ENCODE measurements around the gene NOB1. TPM values are rescaled to one million over a fixed set of nuclear protein-coding genes. Genes with fewer than 3 reads are reported as not detected.

Gene NOB1
- total RNA-seq, 1 experiment from 2014 or later, result 134 TPM

DNA sequence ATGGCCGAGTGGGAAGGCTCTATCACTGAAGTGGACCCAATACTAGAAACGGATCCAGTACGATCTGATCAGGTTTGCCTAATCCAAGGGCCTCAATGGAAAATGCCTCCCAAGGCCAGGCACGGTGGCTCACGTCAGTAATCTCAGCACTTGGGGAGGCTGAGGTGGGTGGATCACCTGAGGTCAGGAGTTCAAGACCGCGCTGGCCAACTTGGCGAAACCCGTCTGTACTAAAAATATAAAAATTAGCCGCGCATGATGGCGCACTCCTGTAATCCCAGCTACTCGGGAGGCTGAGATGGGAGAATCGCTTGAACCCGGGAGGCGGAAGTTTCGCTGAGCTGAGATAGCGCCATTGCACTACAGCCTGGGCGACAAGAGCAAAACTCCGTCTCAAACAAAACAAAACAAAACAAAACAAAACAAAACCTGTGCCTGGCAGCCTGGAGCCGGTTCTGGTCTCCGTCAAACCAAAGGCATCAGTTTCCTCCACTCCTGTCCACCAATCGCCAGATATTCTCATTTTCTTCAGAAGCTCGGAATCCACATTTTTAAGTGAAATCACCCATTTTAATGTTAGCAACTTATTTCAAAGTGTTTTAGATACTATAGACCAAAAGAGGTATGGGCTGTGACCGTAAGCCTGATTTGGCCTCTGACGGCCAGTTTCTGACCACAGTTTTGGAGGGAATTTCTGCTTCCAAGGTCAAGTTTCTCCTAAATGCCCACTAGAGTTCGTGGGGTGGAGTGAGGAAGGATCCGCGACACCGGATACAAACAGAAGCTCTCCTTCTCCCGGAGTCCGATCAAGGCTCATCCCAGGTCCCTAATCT is 29.0 kb downstream of the NOB1 start:
- in situ Hi-C loops (cut with HindIII; ENCODE audit: low sequenced_read_pairs), result no loop called here
- DNase-seq (ENCODE audit: low spot score), result no peak

DNA sequence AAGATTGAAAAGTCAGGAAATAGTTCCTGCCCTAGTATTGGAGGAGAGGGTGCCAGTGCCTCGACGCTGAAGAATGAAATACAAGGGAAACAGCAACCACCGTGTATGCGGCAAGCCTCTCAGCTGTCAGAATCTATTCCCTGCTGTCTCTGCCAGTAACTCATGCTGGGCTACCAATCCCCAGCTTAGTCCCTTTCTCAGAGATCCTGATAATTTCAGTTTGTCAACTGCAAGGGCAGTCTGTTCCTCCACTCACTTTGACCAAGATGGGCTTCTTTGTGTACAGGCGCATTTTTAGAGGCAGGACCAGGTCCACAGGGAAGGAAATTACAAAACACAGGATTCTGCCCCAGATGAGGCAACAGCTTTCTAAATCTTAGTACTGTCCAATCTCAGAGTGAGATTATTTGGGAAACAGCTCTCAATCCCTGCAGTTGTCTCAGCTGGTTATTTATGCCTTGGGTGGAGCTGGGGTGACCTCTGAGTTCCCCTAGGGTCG is 29.7 kb downstream of the NOB1 start:
- DNase-seq (ENCODE audit: low spot score), result peak; percentile 34
- in situ Hi-C loops (cut with HindIII; ENCODE audit: low sequenced_read_pairs), result no loop called here

GRCh38 chr16:69724414-69724873 is 30.3 kb downstream of the NOB1 start:
- no peak for DNase-seq (ENCODE audit: low spot score)
- in situ Hi-C loops (cut with HindIII; ENCODE audit: low sequenced_read_pairs), result no loop called here

DNA sequence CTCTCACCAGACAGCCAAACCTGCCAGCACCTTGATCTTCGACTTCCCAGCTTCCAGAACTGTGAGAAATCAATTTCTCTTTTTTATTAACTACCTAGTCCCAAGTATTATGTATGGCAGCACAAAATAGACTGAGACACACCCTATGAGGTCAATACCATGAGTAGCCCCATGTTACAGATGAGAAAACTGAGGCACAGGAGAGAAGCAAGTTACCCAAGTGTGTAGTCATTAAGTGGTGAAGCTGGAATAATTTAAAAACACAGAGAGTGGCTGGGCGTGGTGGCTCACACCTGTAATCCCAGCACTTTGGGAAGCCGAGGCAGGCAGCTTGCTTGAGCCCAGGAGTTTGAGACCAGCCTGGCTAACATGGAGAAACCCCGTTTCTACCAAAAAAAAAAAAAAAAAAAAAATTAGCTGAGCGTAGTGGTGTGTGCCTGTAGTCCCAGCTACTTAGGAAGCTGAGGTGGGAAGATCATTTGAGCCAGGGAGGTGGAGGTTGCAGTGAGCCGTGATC is 33.2 kb downstream of the NOB1 start:
- DNase-seq (ENCODE audit: low spot score), result no peak

GRCh38 chr16:69720822-69721430 is 33.8 kb downstream of the NOB1 start:
- in situ Hi-C loops (cut with HindIII; ENCODE audit: low sequenced_read_pairs), result no loop called here
- no peak for DNase-seq (ENCODE audit: low spot score)

More for the DNA sequence above, 33.2 kb downstream of the NOB1 start:
- in situ Hi-C loops (cut with HindIII; ENCODE audit: low sequenced_read_pairs), result no loop called here

DNA sequence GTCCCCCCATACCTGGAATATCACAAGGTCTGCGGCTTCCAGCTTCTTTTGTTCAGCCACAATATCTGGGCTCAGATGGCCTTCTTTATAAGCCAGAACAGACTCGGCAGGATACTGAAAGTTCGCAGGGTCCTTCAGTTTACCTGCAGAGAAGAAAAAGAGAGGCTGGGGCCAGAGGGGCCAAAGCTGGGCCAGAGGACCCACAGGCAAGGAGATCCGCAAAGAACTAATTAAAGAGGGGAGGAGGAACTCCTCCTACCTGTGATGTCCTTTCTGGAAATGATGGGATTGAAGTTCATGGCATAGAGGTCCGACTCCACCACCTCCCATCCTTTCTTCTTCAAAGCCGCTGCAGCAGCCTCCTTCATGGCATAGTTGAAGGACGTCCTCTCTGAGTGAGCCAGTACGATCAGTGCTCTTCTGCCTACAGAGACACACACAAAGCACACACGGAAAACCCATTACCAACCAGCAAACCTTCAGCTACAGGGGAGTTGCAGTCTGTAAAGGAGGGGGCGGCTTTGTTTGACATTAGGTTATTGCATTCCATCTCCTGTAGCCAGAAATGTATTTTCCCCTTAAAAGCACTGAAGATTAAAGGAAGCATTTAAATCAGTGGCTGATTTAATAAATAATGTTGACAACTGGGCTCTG is 36.5 kb downstream of the NOB1 start:
- DNase-seq (ENCODE audit: low spot score), result no peak
- in situ Hi-C loops (cut with HindIII; ENCODE audit: low sequenced_read_pairs), result no loop called here

GRCh38 chr16:69717066-69717465 is 37.7 kb downstream of the NOB1 start:
- DNase-seq (ENCODE audit: low spot score), result no peak
- in situ Hi-C loops (cut with HindIII; ENCODE audit: low sequenced_read_pairs), result no loop called here

DNA sequence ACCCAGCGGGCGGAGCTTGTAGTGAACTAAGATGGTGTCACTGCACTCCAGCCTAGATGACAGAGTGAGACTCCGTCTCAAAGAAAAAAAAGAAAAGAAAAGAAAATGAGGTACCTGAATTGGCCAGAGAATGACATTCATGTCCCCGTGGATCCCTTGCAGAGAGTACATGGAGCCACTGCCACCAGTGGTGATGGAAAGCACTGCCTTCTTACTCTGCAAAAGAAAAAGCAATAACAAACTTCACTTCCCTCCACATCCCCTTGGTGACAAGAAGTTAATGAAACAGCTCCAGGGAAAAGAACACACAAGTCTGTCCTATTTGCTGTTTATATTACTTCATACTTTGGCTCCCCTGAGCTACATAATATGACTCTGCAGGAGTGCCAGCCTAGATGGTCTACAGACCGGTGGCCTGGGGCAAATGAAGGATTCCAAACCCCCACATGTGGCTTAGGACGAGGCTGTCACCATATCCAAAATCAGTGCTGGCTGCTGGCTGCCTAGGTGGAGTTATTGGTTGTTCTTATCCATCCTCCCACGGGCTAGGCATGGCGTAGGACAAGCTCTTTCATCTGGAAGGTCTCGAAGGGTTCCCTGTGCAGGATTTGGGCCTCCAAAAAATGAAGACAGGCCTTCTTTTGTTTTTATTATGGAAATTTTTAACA is 41.7 kb downstream of the NOB1 start:
- in situ Hi-C loops (cut with HindIII; ENCODE audit: low sequenced_read_pairs), result no loop called here
- no peak for DNase-seq (ENCODE audit: low spot score)

DNA sequence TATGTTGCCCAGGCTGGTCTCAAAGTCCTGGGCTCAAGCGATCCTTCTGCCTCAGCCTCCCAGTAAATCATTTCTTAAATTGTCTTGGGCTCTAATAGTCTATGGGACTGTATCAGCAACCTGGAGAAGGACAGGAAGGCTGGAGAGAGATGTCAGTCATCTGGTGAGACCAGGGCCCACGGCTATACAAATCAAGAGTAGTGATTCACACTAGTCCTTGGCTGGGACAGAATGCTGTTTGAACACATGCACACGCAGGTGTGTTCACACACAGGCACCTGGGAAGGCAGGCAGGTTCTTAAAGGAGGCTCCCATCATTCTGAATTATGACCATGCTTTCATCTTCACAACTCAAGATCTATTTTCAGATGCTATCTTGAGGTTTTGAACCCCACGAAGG is 42.4 kb downstream of the NOB1 start:
- in situ Hi-C loops (cut with HindIII; ENCODE audit: low sequenced_read_pairs), result no loop called here
- DNase-seq (ENCODE audit: low spot score), result no peak

DNA sequence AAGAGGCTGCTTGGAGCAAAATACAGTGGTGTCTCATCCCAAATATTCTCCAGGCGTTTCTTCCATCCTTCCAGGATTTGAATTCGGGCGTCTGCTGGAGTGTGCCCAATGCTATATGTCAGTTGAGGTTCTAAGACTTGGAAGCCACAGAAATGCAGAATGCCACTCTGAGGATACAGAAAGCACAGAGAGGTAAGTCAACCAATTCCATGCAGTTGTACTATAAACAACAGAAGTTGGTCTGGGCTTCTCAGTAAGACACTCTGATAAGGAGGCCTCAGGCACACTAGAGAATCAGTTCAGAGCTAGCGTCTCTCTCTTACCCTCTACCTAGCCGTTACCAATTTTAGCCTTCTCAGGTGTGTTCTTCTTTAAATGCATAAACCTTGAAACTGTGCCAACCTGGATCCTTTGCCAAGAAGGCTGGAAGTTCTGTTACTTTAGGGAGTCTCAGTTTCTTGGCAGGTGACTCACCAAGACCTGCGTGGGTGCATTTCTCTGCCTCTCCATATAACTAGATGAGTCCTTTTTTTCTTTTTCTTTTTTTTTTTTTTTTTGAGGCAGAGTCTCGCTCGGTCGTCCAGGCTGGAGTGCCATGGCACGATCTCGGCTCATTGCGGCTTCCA is 43.5 kb downstream of the NOB1 start:
- in situ Hi-C loops (cut with HindIII; ENCODE audit: low sequenced_read_pairs), result no loop called here
- no peak for DNase-seq (ENCODE audit: low spot score)

DNA sequence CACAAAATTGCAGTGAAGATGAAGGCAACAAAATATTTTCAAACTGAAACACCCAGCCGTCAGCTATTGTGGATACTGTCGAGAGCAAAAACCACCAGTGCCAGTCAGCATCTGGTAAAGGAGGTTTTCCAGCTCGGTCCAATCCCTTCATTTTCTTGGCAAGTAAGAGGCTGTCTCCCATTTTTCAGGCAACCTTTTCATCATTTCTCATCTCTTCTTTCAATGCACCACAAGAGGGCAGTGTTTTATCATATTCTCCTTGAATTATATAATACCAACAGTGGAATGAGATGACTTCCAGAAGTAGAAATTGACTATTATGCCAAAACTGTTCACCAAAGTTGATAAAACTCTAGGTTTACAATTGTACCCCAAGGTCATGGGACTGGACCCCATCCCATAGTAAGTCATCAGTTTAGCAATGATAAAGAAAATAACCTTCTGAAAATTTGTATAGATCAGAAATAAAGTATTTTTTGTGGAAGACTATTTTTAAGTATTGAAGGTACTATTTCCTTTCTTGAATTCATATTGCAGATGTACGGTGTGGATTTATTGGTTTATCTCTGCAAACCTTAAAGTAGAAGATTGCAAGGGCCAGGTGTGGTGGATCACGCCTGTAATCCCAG is 45.2 kb downstream of the NOB1 start:
- in situ Hi-C loops (cut with HindIII; ENCODE audit: low sequenced_read_pairs), result no loop called here
- peak; percentile 87 for DNase-seq (ENCODE audit: low spot score)

- no peak for DNase-seq (ENCODE audit: low spot score)
- in situ Hi-C loops (cut with HindIII; ENCODE audit: low sequenced_read_pairs), result no loop called here
Observed at GRCh38 chr16:69707920-69708683, 46.6 kb downstream of the NOB1 start.

DNA sequence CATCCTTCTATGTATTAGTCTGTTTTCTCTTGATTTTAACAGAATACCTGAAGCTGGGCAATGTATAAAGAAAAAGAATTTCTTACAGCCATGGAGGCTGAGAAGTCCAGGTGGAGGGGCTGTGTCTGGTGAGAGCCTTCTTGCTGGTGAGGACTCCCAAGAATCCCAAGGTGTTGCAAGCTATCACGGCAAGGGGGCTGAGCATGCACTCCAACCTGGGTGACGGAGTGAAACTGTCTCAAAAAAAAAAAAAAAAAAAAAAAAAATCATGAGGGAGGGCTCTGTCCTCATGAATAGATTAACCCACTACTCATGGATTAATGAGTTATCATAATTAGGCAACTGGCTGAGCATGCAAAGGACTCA is 47.8 kb downstream of the NOB1 start:
- in situ Hi-C loops (cut with HindIII; ENCODE audit: low sequenced_read_pairs), result no loop called here
- no peak for DNase-seq (ENCODE audit: low spot score)

DNA sequence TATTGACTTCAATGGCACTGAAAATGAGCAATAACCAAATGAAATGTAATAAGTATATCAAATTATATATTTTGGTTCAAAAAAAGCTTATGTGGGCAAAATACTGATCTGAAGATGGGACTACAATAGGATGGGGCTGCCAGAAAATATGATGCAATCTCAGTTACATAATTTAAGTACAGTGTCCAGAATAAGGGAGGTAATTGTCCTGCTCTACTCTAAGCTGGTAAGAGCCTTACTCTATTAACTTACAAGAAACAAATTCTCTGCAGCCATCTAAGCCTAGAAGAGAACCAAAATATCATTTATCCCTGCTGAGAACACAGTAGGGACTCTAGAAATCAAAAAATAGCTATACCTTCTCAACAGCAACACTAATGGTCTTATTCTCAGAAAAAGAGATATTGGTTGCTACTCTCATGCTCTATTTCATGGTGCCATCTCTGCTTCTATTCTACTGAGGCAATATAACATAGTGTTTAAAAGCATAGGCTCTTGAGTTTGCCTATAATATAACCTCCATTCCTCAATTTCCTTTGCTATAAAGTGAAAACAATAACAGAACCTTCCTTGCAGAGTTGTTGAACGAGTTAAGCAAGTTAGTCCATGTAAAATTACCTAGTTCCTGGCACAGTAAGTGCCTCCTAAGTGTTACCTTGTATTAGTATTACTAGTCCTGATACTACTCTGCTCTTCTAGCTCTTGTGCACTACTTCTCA is 48.3 kb downstream of the NOB1 start:
- no peak for DNase-seq (ENCODE audit: low spot score)
- in situ Hi-C loops (cut with HindIII; ENCODE audit: low sequenced_read_pairs), result no loop called here

GRCh38 chr16:69703638-69704037 is 51.1 kb downstream of the NOB1 start:
- in situ Hi-C loops (cut with HindIII; ENCODE audit: low sequenced_read_pairs), result no loop called here
- DNase-seq (ENCODE audit: low spot score), result no peak

GRCh38 chr16:69701866-69702265 is 52.9 kb downstream of the NOB1 start:
- no peak for DNase-seq (ENCODE audit: low spot score)
- in situ Hi-C loops (cut with HindIII; ENCODE audit: low sequenced_read_pairs), result no loop called here

- no peak for DNase-seq (ENCODE audit: low spot score)
- in situ Hi-C loops (cut with HindIII; ENCODE audit: low sequenced_read_pairs), result no loop called here
Observed at GRCh38 chr16:69701452-69701851, 53.3 kb downstream of the NOB1 start.
